ENCODE data around the gene INO80. TPM values are rescaled to one million over a fixed set of nuclear protein-coding genes. Genes with fewer than 3 reads are reported as not detected.

Gene INO80
- total RNA-seq, 4 donors from 2014 or later = 25.5 to 33.0 (median 27.8) TPM

DNA sequence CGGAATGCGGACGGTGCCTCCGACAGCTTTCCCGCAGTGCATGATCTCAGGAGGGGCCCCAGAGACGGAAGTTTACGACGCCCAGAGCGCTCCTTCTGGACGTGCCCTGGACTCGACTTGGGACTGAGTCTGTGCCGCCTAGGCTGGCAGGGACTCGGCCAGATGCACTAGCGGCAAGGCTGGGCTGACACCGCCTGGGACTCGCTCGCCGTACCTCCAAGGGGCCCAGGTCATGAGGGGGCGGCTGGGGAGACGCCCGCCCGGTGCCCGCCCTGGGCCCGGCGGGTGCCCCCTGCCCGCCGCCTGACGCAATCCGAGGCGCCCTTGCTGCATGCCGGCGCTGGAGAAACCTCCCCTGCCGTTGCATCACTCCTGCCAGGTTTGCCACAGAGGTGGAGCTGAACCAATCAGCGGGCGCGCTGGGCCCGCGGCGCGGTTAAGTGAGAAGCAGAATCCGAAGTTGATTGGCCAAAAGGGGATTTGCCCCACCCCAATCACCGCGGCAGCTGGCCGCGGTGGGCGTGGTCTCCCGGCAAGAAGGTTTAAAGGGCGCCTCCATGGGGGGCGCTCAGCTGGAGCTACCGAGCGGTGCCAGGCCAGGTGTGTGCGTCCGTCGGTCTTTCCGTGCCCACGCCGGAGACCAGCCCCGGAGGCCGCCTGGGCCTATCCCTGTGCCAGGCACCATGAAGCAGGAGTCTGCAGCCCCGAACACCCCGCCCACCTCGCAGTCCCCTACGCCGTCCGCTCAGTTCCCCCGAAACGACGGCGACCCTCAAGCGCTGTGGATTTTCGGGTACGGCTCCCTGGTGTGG, 163.0 kb downstream of the INO80 start, which contains the start of gene CHAC1:
CHAC1 (plus strand) TSS at position 571 of the 812 bp plus-strand sequence; CDS start at position 684, 113 bp downstream.
- Histone ChIP-seq H3K27ac (peak within 1 kb of the TSS; percentile 91 to 99 (median 96)), H3K36me3 (peaks cover 3 to 12% of the 10 kb centered on the region in 2 donors), H3K27me3 (no peaks in the 10 kb centered on the region), H3K4me1 (peaks cover 40 to 56% of the 10 kb centered on the region in 2 donors), H3K9me3 (no peaks in the 10 kb centered on the region), H3K4me3 (peak within 1 kb of the TSS; percentile 76 to 96 (median 87))
- TF ChIP-seq, protein P1, sequence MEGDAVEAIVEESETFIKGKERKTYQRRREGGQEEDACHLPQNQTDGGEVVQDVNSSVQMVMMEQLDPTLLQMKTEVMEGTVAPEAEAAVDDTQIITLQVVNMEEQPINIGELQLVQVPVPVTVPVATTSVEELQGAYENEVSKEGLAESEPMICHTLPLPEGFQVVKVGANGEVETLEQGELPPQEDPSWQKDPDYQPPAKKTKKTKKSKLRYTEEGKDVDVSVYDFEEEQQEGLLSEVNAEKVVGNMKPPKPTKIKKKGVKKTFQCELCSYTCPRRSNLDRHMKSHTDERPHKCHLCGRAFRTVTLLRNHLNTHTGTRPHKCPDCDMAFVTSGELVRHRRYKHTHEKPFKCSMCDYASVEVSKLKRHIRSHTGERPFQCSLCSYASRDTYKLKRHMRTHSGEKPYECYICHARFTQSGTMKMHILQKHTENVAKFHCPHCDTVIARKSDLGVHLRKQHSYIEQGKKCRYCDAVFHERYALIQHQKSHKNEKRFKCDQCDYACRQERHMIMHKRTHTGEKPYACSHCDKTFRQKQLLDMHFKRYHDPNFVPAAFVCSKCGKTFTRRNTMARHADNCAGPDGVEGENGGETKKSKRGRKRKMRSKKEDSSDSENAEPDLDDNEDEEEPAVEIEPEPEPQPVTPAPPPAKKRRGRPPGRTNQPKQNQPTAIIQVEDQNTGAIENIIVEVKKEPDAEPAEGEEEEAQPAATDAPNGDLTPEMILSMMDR (IDR thresholded peaks at IDR 0.05 in 4 of 5, conservative IDR thresholded peaks at IDR 0.05 in 1 of 5) = peak in 1 of 5 experiments; percentile 13
- TF ChIP-seq POLR2A (IDR thresholded peaks at IDR 0.05) = peak; percentile 97 to 99
- ATAC-seq = peak; percentile 55 to 57
- intact Hi-C loops (cut with DNase I; ENCODE audit: low total_unique reads) = loop anchor here (10.0 kb wide), 1 partner anchor 848 kb away; the partner anchor contains the start of gene BMF
- in situ Hi-C loops (cut with MboI; ENCODE audit: low sequenced_read_pairs in 4 of 4) = no loop called here
- peak; percentile 95 to 98 for DNase-seq

DNA sequence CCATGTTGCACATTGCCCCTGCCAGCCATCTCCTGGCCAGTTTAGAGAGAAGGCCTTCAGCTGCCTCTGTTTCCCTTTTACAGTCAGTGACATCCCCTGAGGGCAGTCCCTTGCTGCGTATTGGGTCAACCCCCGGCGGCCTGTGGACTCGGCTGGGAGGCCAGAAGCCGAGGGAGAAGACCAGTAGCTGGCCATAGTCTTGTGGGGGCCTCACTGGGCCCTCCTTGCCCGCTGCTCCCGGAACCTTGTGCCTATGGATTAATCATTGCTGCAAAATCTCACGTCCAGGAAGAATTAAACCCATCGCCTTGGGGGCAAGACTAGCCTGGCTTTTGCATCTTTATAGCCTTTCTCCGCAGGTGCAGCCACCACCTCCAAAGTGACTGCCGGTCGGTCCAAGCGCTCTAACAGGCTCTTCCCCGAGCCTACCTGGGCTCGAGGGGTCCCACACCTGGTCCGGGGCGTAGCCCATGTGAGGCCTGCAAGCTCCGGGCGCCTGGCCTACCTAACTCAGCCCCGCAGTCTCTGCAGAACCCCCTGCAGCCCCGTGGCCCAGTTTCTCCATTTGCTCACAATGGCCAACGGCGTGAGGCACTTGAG, 163.7 kb downstream of the INO80 start:
- H3K4me1 ChIP-seq = peaks cover 35 to 52% of the 10 kb centered on the region in 2 donors
- TF ChIP-seq, protein P1 (IDR thresholded peaks at IDR 0.05 in 4 of 5, conservative IDR thresholded peaks at IDR 0.05 in 1 of 5) = no peak
- no peak for TF ChIP-seq POLR2A (IDR thresholded peaks at IDR 0.05)
- H3K27ac ChIP-seq = peak overlapping the region; percentile 91 to 99 (median 96)
- H3K9me3 ChIP-seq = no peaks in the 10 kb centered on the region
- H3K36me3 ChIP-seq = peaks cover 3 to 12% of the 10 kb centered on the region in 2 donors
- intact Hi-C loops (cut with DNase I; ENCODE audit: low total_unique reads) = loop anchor here (10.0 kb wide), 1 partner anchor 848 kb away; the partner anchor contains the start of gene BMF
- peak overlapping the region; percentile 76 to 96 (median 87) for H3K4me3 ChIP-seq
- DNase-seq (no peak), ATAC-seq (no peak)
- no peaks in the 10 kb centered on the region for H3K27me3 ChIP-seq
- in situ Hi-C loops (cut with MboI; ENCODE audit: low sequenced_read_pairs in 4 of 4) = no loop called here

DNA sequence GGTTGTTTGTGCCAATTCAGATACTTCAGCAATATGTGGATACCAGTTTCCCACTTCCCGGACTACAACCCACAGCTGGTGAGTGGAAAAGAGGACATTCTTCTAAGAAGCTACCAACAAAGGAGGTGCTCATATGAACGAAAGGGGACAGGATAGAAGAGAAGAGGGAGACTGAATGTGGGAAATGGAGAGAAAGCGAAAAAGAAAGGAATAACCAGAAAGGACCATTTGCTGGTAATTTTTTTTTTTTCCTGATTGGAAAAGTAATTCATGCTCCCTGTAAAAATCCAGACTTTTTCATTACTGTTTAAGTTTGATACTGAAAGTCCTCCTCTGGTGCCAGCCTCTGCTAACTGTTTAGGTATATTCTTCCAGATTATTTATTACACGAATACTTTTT, 164.3 kb downstream of the INO80 start:
- in situ Hi-C loops (cut with MboI; ENCODE audit: low sequenced_read_pairs in 4 of 4) (no loop called here), intact Hi-C loops (cut with DNase I; ENCODE audit: low total_unique reads) (loop anchor here (10.0 kb wide), 1 partner anchor 847 kb away; the partner anchor contains the start of gene BMF)
- H3K4me3 ChIP-seq = no peak overlapping the region
- DNase-seq (no peak), ATAC-seq (no peak)
- H3K4me1 ChIP-seq = peaks cover 29 to 45% of the 10 kb centered on the region in 2 donors
- peak overlapping the region in 1 of 4 donors; percentile 91 for H3K27ac ChIP-seq
- H3K27me3 ChIP-seq = no peaks in the 10 kb centered on the region
- H3K36me3 ChIP-seq = peaks cover 3 to 12% of the 10 kb centered on the region in 2 donors
- TF ChIP-seq, protein P1 (IDR thresholded peaks at IDR 0.05 in 4 of 5, conservative IDR thresholded peaks at IDR 0.05 in 1 of 5) = no peak
- TF ChIP-seq POLR2A (IDR thresholded peaks at IDR 0.05) = no peak
- no peaks in the 10 kb centered on the region for H3K9me3 ChIP-seq

DNA sequence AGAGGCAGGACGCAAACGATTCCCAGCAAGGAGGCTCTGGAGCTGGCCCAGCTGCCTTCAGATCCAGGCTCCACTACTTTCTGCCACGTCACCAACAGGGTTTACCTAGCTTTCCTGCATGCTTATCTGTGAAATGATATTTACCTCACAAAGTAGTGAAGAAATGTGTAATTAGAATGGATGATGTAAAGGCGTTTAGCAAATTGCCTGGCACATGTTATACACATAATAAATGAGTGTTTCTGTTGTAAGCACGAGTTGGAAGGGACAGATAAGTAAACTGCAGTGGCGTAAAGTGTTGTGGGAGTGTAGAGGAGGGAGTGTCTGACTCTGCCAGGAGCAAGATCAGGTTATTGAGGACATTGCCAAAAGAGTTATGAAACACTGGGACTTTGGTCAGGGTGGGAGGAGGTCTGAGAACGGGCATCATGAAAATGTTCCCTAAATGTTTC, 166.3 kb downstream of the INO80 start:
- Histone ChIP-seq H3K27me3 (no peaks in the 10 kb centered on the region), H3K9me3 (no peaks in the 10 kb centered on the region), H3K4me1 (peaks cover 26 to 27% of the 10 kb centered on the region in 2 donors), H3K4me3 (no peak overlapping the region), H3K27ac (peak overlapping the region; percentile 61 to 75 (median 73)), H3K36me3 (peaks cover under 1 to 2% of the 10 kb centered on the region in 2 donors)
- in situ Hi-C loops (cut with MboI; ENCODE audit: low sequenced_read_pairs in 4 of 4) = loop anchor here in 1 of 4 donors (10.0 kb wide), 1 partner anchor 65 kb away; no protein-coding TSS in a partner anchor
- DNase-seq = no peak
- no peak for TF ChIP-seq POLR2A (IDR thresholded peaks at IDR 0.05)
- TF ChIP-seq, protein P1 (IDR thresholded peaks at IDR 0.05 in 4 of 5, conservative IDR thresholded peaks at IDR 0.05 in 1 of 5) = no peak
- ATAC-seq = peak; percentile 14 to 46
- intact Hi-C loops (cut with DNase I; ENCODE audit: low total_unique reads) = loop anchor here (10.0 kb wide), 1 partner anchor 845 kb away; the partner anchor contains the start of gene BMF
